H9 (cell line): ENCODE measurements around the gene PPP1CC. TPM values are rescaled to one million over a fixed set of nuclear protein-coding genes. Genes with fewer than 3 reads are reported as not detected.

Experiments used
- DNase-seq: peaks from one replicate; pipeline ENCODE4 v3.0.0-alpha.2; 2017
- H2AFZ ChIP-seq: one replicate; pipeline ENCODE4 v1.6.1; 2013; ENCODE audit warnings: mild to moderate bottlenecking, low read length, control low read depth, moderate library complexity
- H2AK5ac ChIP-seq: 2 replicates; pipeline ENCODE4 v1.6.1; 2013; ENCODE audit warnings: low read length, control low read depth, mixed read lengths; ENCODE audit not compliant: insufficient read length
- H2BK120ac ChIP-seq: one replicate; pipeline ENCODE4 v1.6.1; 2013; ENCODE audit warnings: low read depth, mild to moderate bottlenecking, low read length, control low read depth, inconsistent platforms; ENCODE audit not compliant: poor library complexity, severe bottlenecking
- H2BK12ac ChIP-seq: 2 replicates; pipeline ENCODE4 v1.6.1; 2013; ENCODE audit warnings: low read length, control low read depth, mixed read lengths, low read depth; ENCODE audit not compliant: insufficient read length
- H2BK15ac ChIP-seq: 2 replicates; pipeline ENCODE4 v1.6.1; 2013; ENCODE audit warnings: low read depth, low read length, control low read depth
- H2BK20ac ChIP-seq: one replicate; pipeline ENCODE4 v1.6.1; 2013; ENCODE audit warnings: low read depth, mild to moderate bottlenecking, low read length, control low read depth, inconsistent platforms; ENCODE audit not compliant: poor library complexity, severe bottlenecking
- H2BK5ac ChIP-seq: 2 replicates; pipeline ENCODE4 v1.6.1; 2013; ENCODE audit warnings: low read length, control low read depth, mixed read lengths; ENCODE audit not compliant: insufficient read length
- H3K14ac ChIP-seq: 2 replicates; pipeline ENCODE4 v1.6.1; 2013; ENCODE audit warnings: low read length, control low read depth; ENCODE audit not compliant: insufficient read depth
- H3K18ac ChIP-seq: 2 replicates; pipeline ENCODE4 v1.6.1; 2013; ENCODE audit warnings: low read depth, mild to moderate bottlenecking, mixed read lengths, low read length, control low read depth; ENCODE audit not compliant: insufficient read length
- H3K23ac ChIP-seq: 2 replicates; pipeline ENCODE4 v1.6.1; 2013; ENCODE audit warnings: low read length, control low read depth, mixed read lengths, low read depth; ENCODE audit not compliant: insufficient read length
- H3K23me2 ChIP-seq: 2 replicates; pipeline ENCODE4 v1.6.1; 2013; ENCODE audit warnings: low read depth, mild to moderate bottlenecking, mixed read lengths, low read length, control low read depth; ENCODE audit not compliant: insufficient read length, poor library complexity, severe bottlenecking
- H3K27ac ChIP-seq: 2 replicates; pipeline ENCODE4 v1.5.1; 2013; ENCODE audit warnings: low read length, control low read depth, mixed read lengths, low read depth; ENCODE audit not compliant: insufficient read length
- H3K27me3 ChIP-seq: 2 replicates; pipeline ENCODE4 v1.6.1; 2013; ENCODE audit warnings: low read length, control low read depth, inconsistent platforms; ENCODE audit not compliant: insufficient read depth
- H3K4ac ChIP-seq: 2 replicates; pipeline ENCODE4 v1.6.1; 2013; ENCODE audit warnings: low read depth, mild to moderate bottlenecking, control low read depth, inconsistent platforms, low read length, moderate library complexity
- H3K4me1 ChIP-seq: 2 replicates; pipeline ENCODE4 v1.6.1; 2013; ENCODE audit warnings: low read length, control low read depth, inconsistent platforms; ENCODE audit not compliant: insufficient read depth
- H3K4me2 ChIP-seq: 2 replicates; pipeline ENCODE4 v1.6.1; 2013; ENCODE audit warnings: low read length, control low read depth, mixed read lengths; ENCODE audit not compliant: insufficient read length, insufficient read depth
- H3K56ac ChIP-seq: 2 replicates; pipeline ENCODE4 v1.6.1; 2013; ENCODE audit warnings: low read depth, mild to moderate bottlenecking, mixed read lengths, low read length, control low read depth; ENCODE audit not compliant: insufficient read length
- H3K79me1 ChIP-seq: 2 replicates; pipeline ENCODE4 v1.6.1; 2013; ENCODE audit warnings: low read depth, mild to moderate bottlenecking, moderate library complexity, low read length, control low read depth, inconsistent platforms; ENCODE audit not compliant: insufficient read depth, poor library complexity, severe bottlenecking
- H3K79me2 ChIP-seq: 2 replicates; pipeline ENCODE4 v1.6.1; 2013; ENCODE audit warnings: low read length, control low read depth, inconsistent platforms; ENCODE audit not compliant: insufficient read depth
- H3K9ac ChIP-seq: 2 replicates; pipeline ENCODE4 v1.6.1; 2013; ENCODE audit warnings: low read length, control low read depth, mixed read lengths; ENCODE audit not compliant: insufficient read length; ENCODE audit errors: extremely low read depth
- H3K9me3 ChIP-seq: one replicate; pipeline ENCODE4 v1.6.1; 2013; ENCODE audit warnings: low read depth, low read length, inconsistent platforms; ENCODE audit not compliant: control insufficient read depth
- H3T11ph ChIP-seq: one replicate; pipeline ENCODE4 v1.6.1; 2013; ENCODE audit warnings: mild to moderate bottlenecking, low read length, control low read depth, inconsistent platforms
- H4K20me1 ChIP-seq: one replicate; pipeline ENCODE4 v1.6.1; 2013; ENCODE audit not compliant: control insufficient read depth, insufficient read length, insufficient read depth
- H4K5ac ChIP-seq: 2 replicates; pipeline ENCODE4 v1.6.1; 2013; ENCODE audit warnings: low read depth, mild to moderate bottlenecking, mixed read lengths, low read length, control low read depth; ENCODE audit not compliant: insufficient read length
- H4K8ac ChIP-seq: replicated peaks from 2 replicates; pipeline ENCODE4 v1.6.1; 2013; ENCODE audit warnings: low read length, control low read depth, mixed read lengths, low read depth; ENCODE audit not compliant: insufficient read length
- H4K91ac ChIP-seq: 2 replicates; pipeline ENCODE4 v1.6.1; 2013; ENCODE audit warnings: low read depth, mild to moderate bottlenecking, moderate library complexity, mixed read lengths, low read length, control low read depth; ENCODE audit not compliant: insufficient read length
- H3K27ac Mint-ChIP-seq, 3 experiments: 2 replicates in 2 of 3; 3 replicates in 1 of 3; pipeline ENCODE4 v1.8.0; 2020 to 2021; ENCODE audit warnings: mixed read lengths in 3 of 3, mild to moderate bottlenecking in 1 of 3, moderate library complexity in 1 of 3
- H3K27me3 Mint-ChIP-seq: 2 replicates; pipeline ENCODE4 v1.8.0; 2021; ENCODE audit warnings: low read depth, mild to moderate bottlenecking, moderate library complexity, mixed read lengths
- H3K36me3 Mint-ChIP-seq, 3 experiments: 2 replicates in 2 of 3; 3 replicates in 1 of 3; pipeline ENCODE4 v1.8.0; 2020 to 2021; ENCODE audit warnings: low read depth in 3 of 3, mixed read lengths in 3 of 3; ENCODE audit not compliant: insufficient read depth in 1 of 3
- H3K4me1 Mint-ChIP-seq, 2 experiments: 2 replicates each; pipeline ENCODE4 v1.8.0; 2020; ENCODE audit warnings: mixed read lengths in 2 of 2
- H3K4me3 Mint-ChIP-seq, 2 experiments: 2 replicates in 1 of 2; 3 replicates in 1 of 2; pipeline ENCODE4 v1.8.0; 2020 to 2021; ENCODE audit warnings: mild to moderate bottlenecking in 2 of 2, mixed read lengths in 2 of 2, moderate library complexity in 1 of 2
- H3K9me3 Mint-ChIP-seq, 2 experiments: 2 replicates in 1 of 2; 3 replicates in 1 of 2; pipeline ENCODE4 v1.8.0; 2020; ENCODE audit warnings: mild to moderate bottlenecking in 2 of 2, mixed read lengths in 2 of 2, moderate library complexity in 1 of 2
- CTCF ChIP-seq: fragments of 200-600 bp; sonication (generic); conservative IDR thresholded peaks from 3 replicates; pipeline ENCODE4 v1.8.0; 2021; ENCODE audit warnings: antibody characterized with exemption, mild to moderate bottlenecking
- WGBS: extraction: QIAGEN DNeasy Blood & Tissue Kit; methylation state at CpG from one replicate; pipeline ENCODE4 v1.1.7; 2013; ENCODE audit warnings: missing lambda C conversion rate, low lambda C conversion rate, mixed read lengths; ENCODE audit not compliant: insufficient read length; ENCODE audit errors: extremely low coverage; 5-methylcytosine and 5-hydroxymethylcytosine counted together
- total RNA-seq: library from RNA; stranded (reverse); gene quantifications from 2 replicates; pipeline ENCODE4 v1.2.1, GENCODE V29; 2021

The PPP1CC gene
- total RNA-seq, 1 experiment from 2014 or later = 286 TPM

DNA sequence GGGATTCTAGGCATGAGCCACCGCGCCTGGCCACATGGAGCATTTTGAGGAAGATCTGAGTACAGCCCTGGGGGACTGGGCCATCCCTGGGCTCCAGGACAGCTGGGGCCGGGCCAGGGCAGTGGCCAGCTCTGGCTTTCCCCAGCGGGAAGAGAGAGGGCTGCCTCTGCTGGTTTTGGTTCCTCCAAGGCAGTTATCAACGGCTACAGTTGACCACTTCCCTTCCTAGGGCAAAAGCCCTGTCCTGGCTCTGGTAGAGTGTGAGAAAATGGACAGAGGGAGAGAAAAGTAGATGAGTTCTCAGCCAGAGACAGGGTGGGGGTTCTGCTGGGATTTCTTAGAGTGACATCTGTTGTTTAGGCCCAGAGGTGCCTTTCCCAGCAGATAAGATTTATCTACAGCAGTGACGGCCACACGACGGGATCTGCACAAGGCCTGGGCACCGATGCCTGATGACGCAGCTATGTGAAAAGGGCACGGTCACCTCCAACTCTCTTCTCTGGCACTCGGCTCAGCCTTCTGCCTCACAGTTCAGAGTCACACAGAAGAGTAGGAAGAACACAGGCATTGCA is 48.3 kb downstream of the PPP1CC start:
- TF ChIP-seq CTCF = no peak
- Histone ChIP-seq H3K9me3 (no peaks in the 10 kb centered on the region), H2BK5ac (no peak overlapping the region), H4K8ac (no peak overlapping the region), H3T11ph (no peak overlapping the region), H3K27me3 (no peaks in the 10 kb centered on the region), H2BK120ac (no peak overlapping the region), H3K56ac (no peak overlapping the region), H2BK12ac (no peak overlapping the region), H3K9ac (no peak overlapping the region), H3K14ac (no peak overlapping the region), H2AFZ (no peak overlapping the region), H3K4ac (no peak overlapping the region), H3K23ac (no peak overlapping the region), H3K27ac (no peak overlapping the region), H4K20me1 (no peaks in the 10 kb centered on the region), H3K4me1 (no peaks in the 10 kb centered on the region), H4K91ac (no peak overlapping the region), H3K79me2 (no peaks in the 10 kb centered on the region), H3K79me1 (no peaks in the 10 kb centered on the region), H2AK5ac (no peak overlapping the region), H3K23me2 (peaks cover under 1% of the 10 kb centered on the region), H3K4me2 (no peak overlapping the region), H4K5ac (no peak overlapping the region), H2BK20ac (no peak overlapping the region), H2BK15ac (no peak overlapping the region), H3K18ac (no peak overlapping the region)
- WGBS = no CpG with 5 or more reads among the region's 12 CpGs
- Mint-ChIP-seq H3K4me1 (peaks cover 9 to 21% of the 10 kb centered on the region in 2 experiments), H3K36me3 (no peaks in the 10 kb centered on the region; a peak in 1 of 7 replicates), H3K4me3 (no peak overlapping the region), H3K27me3 (peaks cover 4% of the 10 kb centered on the region), H3K9me3 (no peaks in the 10 kb centered on the region; a peak in 1 of 5 replicates), H3K27ac (no peak overlapping the region; a peak in 1 of 7 replicates)
- DNase-seq = no peak
